ENCODE measurements around the gene PRSS2. TPM values are rescaled to one million over a fixed set of nuclear protein-coding genes. Genes with fewer than 3 reads are reported as not detected.

The PRSS2 gene
- total and polyA plus RNA-seq, 12 donors = 0.93 to 8.2 (median 6.3) TPM; not detected in 4

- DNase-seq (no peak), ATAC-seq (no peak)
- 89 to 90% methylated on average over 1 of the region's 1 CpG for WGBS, 2 donors
- Histone ChIP-seq H3K36me3 (peaks cover 0 to 3% (median 0%) of the 10 kb centered on the region in 9 donors), H3K27ac (peak overlapping the region in 1 of 10 donors; percentile 91), H3K27me3 (peaks cover 20 to 76% (median 57%) of the 10 kb centered on the region in 7 donors), H3K4me1 (peaks cover 8 to 20% (median 16%) of the 10 kb centered on the region in 9 donors), H3K9me3 (no peaks in the 10 kb centered on the region), H3K4me3 (peak overlapping the region in 1 of 10 donors; percentile 53)
- intact Hi-C loops (cut with DNase I) = no loop called here
- TF ChIP-seq CTCF (IDR thresholded peaks at IDR 0.05) = no peak
Observed at GRCh38 chr7:142800088-142800487, 29.3 kb downstream of the PRSS2 start.

GRCh38 chr7:142800699-142801260, 30.0 kb downstream of the PRSS2 start:
- Histone ChIP-seq H3K27ac (peak overlapping the region in 1 of 10 donors; percentile 91), H3K9me3 (no peaks in the 10 kb centered on the region), H3K36me3 (peaks cover 0 to 3% (median 0%) of the 10 kb centered on the region in 9 donors), H3K4me1 (peaks cover 8 to 20% (median 16%) of the 10 kb centered on the region in 9 donors), H3K4me3 (peak overlapping the region in 1 of 10 donors; percentile 53), H3K27me3 (peaks cover 20 to 76% (median 50%) of the 10 kb centered on the region in 7 donors)
- no peak for DNase-seq
- TF ChIP-seq CTCF (IDR thresholded peaks at IDR 0.05) = no peak
- WGBS, 2 donors = 88 to 90% methylated on average over 6 to 7 of the region's 7 CpGs
- ATAC-seq = no peak
- intact Hi-C loops (cut with DNase I) = no loop called here

GRCh38 chr7:142801601-142802295, 31.0 kb downstream of the PRSS2 start:
- Histone ChIP-seq H3K9me3 (no peaks in the 10 kb centered on the region), H3K27ac (peak overlapping the region in 1 of 10 donors; percentile 47), H3K36me3 (peaks cover 0 to 3% (median 0%) of the 10 kb centered on the region in 9 donors), H3K27me3 (peaks cover 14 to 74% (median 40%) of the 10 kb centered on the region in 7 donors), H3K4me1 (peaks cover 6 to 17% (median 11%) of the 10 kb centered on the region in 9 donors), H3K4me3 (no peak overlapping the region)
- ATAC-seq = no peak
- 85 to 86% methylated on average over 8 of the region's 8 CpGs for WGBS, 2 donors
- intact Hi-C loops (cut with DNase I) = no loop called here
- no peak for DNase-seq
- no peak for TF ChIP-seq CTCF (IDR thresholded peaks at IDR 0.05)

- intact Hi-C loops (cut with DNase I) = no loop called here
- Histone ChIP-seq H3K9me3 (no peaks in the 10 kb centered on the region), H3K27ac (peak overlapping the region in 1 of 10 donors; percentile 47), H3K27me3 (peaks cover 8 to 72% (median 35%) of the 10 kb centered on the region in 7 donors), H3K4me3 (no peak overlapping the region), H3K36me3 (peaks cover 0 to 3% (median 0%) of the 10 kb centered on the region in 9 donors), H3K4me1 (peaks cover under 1 to 11% (median 6%) of the 10 kb centered on the region in 9 donors)
- no peak for DNase-seq
- ATAC-seq = no peak
- TF ChIP-seq CTCF (IDR thresholded peaks at IDR 0.05) = no peak
- 68 to 77% methylated on average over 3 of the region's 3 CpGs for WGBS, 2 donors
Observed at GRCh38 chr7:142802301-142802700, 31.5 kb downstream of the PRSS2 start.
